HCT116 (cell line): Measurements from ENCODE around the gene MKRN1. TPM values are rescaled to one million over a fixed set of nuclear protein-coding genes. Genes with fewer than 3 reads are reported as not detected.
A peak's percentile ranks its signal among the peaks of the same experiment; 100 is the strongest.
"Not testable (repeated sequence)": the region's sequence is repeated elsewhere in the genome, so short reads cannot be mapped to it uniquely, and the experiment has no call there.

Source experiments
- ATAC-seq: fragments of 200-7000 bp; cut with Tn5 transposase; 2 replicates; pipeline ENCODE4 v1.9.1; 2020; ENCODE audit warnings: mild to moderate bottlenecking, moderate library complexity
- BruUV-seq: library from RNA; stranded (reverse); fragments of 400-500 nt; replicated peaks from 2 replicates; lab custom pipeline; 2021; lab: Mats Ljungman, UMichigan
- CTCF ChIA-PET: fragments of 300-600 bp; sonication (Branson Sonifier 250); formaldehyde crosslinking; loops from one replicate; lab custom pipeline; 2021; ENCODE audit warnings: antibody characterized with exemption; lab: Charles Lee
- POLR2A ChIA-PET: fragments of 300-600, 350-600 bp; sonication (Branson Sonifier 250); formaldehyde crosslinking; loops from one replicate; lab custom pipeline; 2021; ENCODE audit warnings: antibody characterized with exemption; lab: Charles Lee
- RAD21 ChIA-PET, 2 experiments: fragments of 300-600 bp; sonication (Branson Sonifier 250); formaldehyde crosslinking; loops; one replicate each; lab custom pipeline; 2023; ENCODE audit warnings: low total read pairs in 2 of 2; ENCODE audit not compliant: uncharacterized antibody in 2 of 2, unreplicated experiment in 2 of 2, low non-redundant PET in 1 of 2; lab: Charles Lee
- DNase-seq: peaks from one replicate; pipeline ENCODE4 v3.0.0-alpha.2; 2010; ENCODE audit warnings: low read depth, low spot score
- H2AFZ ChIP-seq: fragments of 200-600 bp; shearing (Covaris generic), sonication (generic); 2 replicates; pipeline ENCODE4 v1.6.1; 2017; ENCODE audit warnings: low read depth, mixed run types, mixed read lengths, antibody characterized with exemption, low read length; ENCODE audit not compliant: poor library complexity, severe bottlenecking
- H3K27ac ChIP-seq: 2 replicates; pipeline ENCODE4 v1.5.1; 2012; ENCODE audit warnings: low read depth, low read length
- H3K27me3 ChIP-seq: fragments of 200-600 bp; sonication (generic); 2 replicates; pipeline ENCODE4 v1.6.1; 2016; ENCODE audit warnings: mixed run types, low read length, mixed read lengths; ENCODE audit not compliant: insufficient read depth
- H3K36me3 ChIP-seq, 2 experiments: fragments of 200-500 bp in 1 of 2; fragments of 200-600 bp in 1 of 2; sonication (Bioruptor generic) in 1 of 2; sonication (generic) in 1 of 2; 2 replicates each; pipeline versions ENCODE4 v1.5.1 to v1.6.1; 2014 to 2016; ENCODE audit warnings: low read length in 2 of 2, inconsistent platforms in 1 of 2, mixed read lengths in 1 of 2, mixed run types in 1 of 2; ENCODE audit not compliant: insufficient read depth in 2 of 2, control insufficient read depth in 1 of 2
- H3K4me1 ChIP-seq, 2 experiments: fragments of 200-600 bp in 1 of 2; sonication (generic) in 1 of 2; 2 replicates each; pipeline versions ENCODE4 v1.5.1 to v1.6.1; 2012 to 2017; ENCODE audit warnings: low read length in 2 of 2, inconsistent platforms in 1 of 2, mild to moderate bottlenecking in 1 of 2, mixed read lengths in 1 of 2, mixed run types in 1 of 2, moderate library complexity in 1 of 2; ENCODE audit not compliant: insufficient read depth in 2 of 2, control insufficient read depth in 1 of 2
- H3K4me2 ChIP-seq: fragments of 200-600 bp; sonication (generic); 2 replicates; pipeline ENCODE4 v1.6.1; 2017; ENCODE audit warnings: mixed run types, low read length, mixed read lengths
- H3K4me3 ChIP-seq, 2 experiments: fragments of 200-600 bp in 1 of 2; sonication (generic) in 1 of 2; replicated peaks in 1 of 2; 2 replicates each; pipeline ENCODE4 v1.5.1; 2011 to 2016; ENCODE audit warnings: low read length in 2 of 2, control low read depth in 1 of 2, low read depth in 1 of 2, mild to moderate bottlenecking in 1 of 2, mixed read lengths in 1 of 2, mixed run types in 1 of 2
- H3K79me2 ChIP-seq: fragments of 200-600 bp; sonication (generic); 2 replicates; pipeline ENCODE4 v1.6.1; 2017; ENCODE audit warnings: mild to moderate bottlenecking, mixed run types, low read length, moderate library complexity, mixed read lengths; ENCODE audit not compliant: insufficient read depth
- H3K9ac ChIP-seq: fragments of 200-600 bp; sonication (generic); 2 replicates; pipeline ENCODE4 v1.6.1; 2016; ENCODE audit warnings: low read length, mixed read lengths
- H3K9me2 ChIP-seq: fragments of 200-600 bp; sonication (generic), shearing (Covaris generic); 2 replicates; pipeline ENCODE4 v1.6.1; 2017; ENCODE audit warnings: mixed run types, mild to moderate bottlenecking, moderate library complexity; ENCODE audit not compliant: insufficient read depth
- H3K9me3 ChIP-seq, 2 experiments: fragments of 200-500 bp in 1 of 2; fragments of 200-600 bp in 1 of 2; sonication (Bioruptor generic) in 1 of 2; sonication (generic) in 1 of 2; 2 replicates each; pipeline ENCODE4 v1.6.1; 2014 to 2017; ENCODE audit warnings: low read length in 2 of 2, mixed read lengths in 2 of 2, inconsistent platforms in 1 of 2, low read depth in 1 of 2, mild to moderate bottlenecking in 1 of 2, mixed run types in 1 of 2, moderate library complexity in 1 of 2; ENCODE audit not compliant: control insufficient read depth in 1 of 2, insufficient read depth in 1 of 2
- H4K20me1 ChIP-seq: fragments of 200-600 bp; sonication (generic), shearing (Covaris generic); 2 replicates; pipeline ENCODE4 v1.6.1; 2017; ENCODE audit warnings: mixed run types, mild to moderate bottlenecking, moderate library complexity; ENCODE audit not compliant: insufficient read depth
- ATF3 ChIP-seq: IDR thresholded peaks from 2 replicates; pipeline ENCODE4 v1.6.1; 2012
- CBX3 ChIP-seq: IDR thresholded peaks from 2 replicates; pipeline ENCODE4 v1.6.1; 2012; ENCODE audit warnings: low read depth
- CTCF ChIP-seq, 3 experiments: fragments of 200-600 bp in 1 of 3; sonication (generic) in 1 of 3; IDR thresholded peaks in 2 of 3; conservative IDR thresholded peaks in 1 of 3; 2 replicates each; pipeline ENCODE4 v1.5.1; 2012 to 2017; ENCODE audit warnings: low read depth in 2 of 3, low read length in 2 of 3, antibody characterized with exemption in 1 of 3, borderline replicate concordance in 1 of 3, control low read depth in 1 of 3, mild to moderate bottlenecking in 1 of 3, mixed read lengths in 1 of 3, mixed run types in 1 of 3, moderate library complexity in 1 of 3; ENCODE audit not compliant: insufficient read depth in 1 of 3
- EGR1 ChIP-seq: IDR thresholded peaks from 2 replicates; pipeline ENCODE4 v1.6.1; 2012; ENCODE audit warnings: low read depth
- ELF1 ChIP-seq: IDR thresholded peaks from 2 replicates; pipeline ENCODE4 v1.6.1; 2012; ENCODE audit warnings: low read depth, borderline replicate concordance
- EZH2 ChIP-seq: fragments of 200-600 bp; sonication (generic); IDR thresholded peaks from 2 replicates; pipeline ENCODE4 v1.6.1; 2017; ENCODE audit warnings: antibody characterized with exemption, mixed run types
- FOSL1 ChIP-seq: IDR thresholded peaks from 2 replicates; pipeline ENCODE4 v1.6.1; 2012; ENCODE audit warnings: low read depth
- JUND ChIP-seq: IDR thresholded peaks from 2 replicates; pipeline ENCODE4 v1.6.1; 2012
- MAX ChIP-seq: IDR thresholded peaks from 2 replicates; pipeline ENCODE4 v1.6.1; 2012
- SIN3A ChIP-seq: IDR thresholded peaks from 2 replicates; pipeline ENCODE4 v1.6.1; 2012; ENCODE audit warnings: low read depth
- SP1 ChIP-seq: IDR thresholded peaks from 2 replicates; pipeline ENCODE4 v1.6.1; 2012; ENCODE audit warnings: low read depth
- SRF ChIP-seq: IDR thresholded peaks from 2 replicates; pipeline ENCODE4 v1.6.1; 2012; ENCODE audit warnings: low read depth
- TCF7L2 ChIP-seq: IDR thresholded peaks from 2 replicates; pipeline ENCODE4 v1.7.0; 2011; ENCODE audit warnings: borderline replicate concordance, inconsistent platforms; ENCODE audit not compliant: insufficient read depth, insufficient read length; ENCODE audit errors: extremely low read depth
- ZBTB33 ChIP-seq: IDR thresholded peaks from 2 replicates; pipeline ENCODE4 v1.6.1; 2011; ENCODE audit warnings: mild to moderate bottlenecking, low read length, moderate library complexity; ENCODE audit not compliant: insufficient replicate concordance; ENCODE audit errors: extremely low read depth
- ZFX ChIP-seq: fragments of 450-650 bp; IDR thresholded peaks from 2 replicates; pipeline ENCODE4 v1.6.1; 2017
- intact Hi-C: fragments of 100-400 bp; cut with micrococcal nuclease; formaldehyde crosslinking; loops from 2 replicates; pipeline ENCODE4 v1.10.0; 2022
- total RNA-seq: library from RNA; stranded (reverse); gene quantifications from one replicate; pipeline ENCODE4 v1.2.1, GENCODE V29; 2021; ENCODE audit not compliant: unreplicated experiment

MKRN1 gene
- total RNA-seq, 1 experiment from 2014 or later: 95.0 TPM

DNA sequence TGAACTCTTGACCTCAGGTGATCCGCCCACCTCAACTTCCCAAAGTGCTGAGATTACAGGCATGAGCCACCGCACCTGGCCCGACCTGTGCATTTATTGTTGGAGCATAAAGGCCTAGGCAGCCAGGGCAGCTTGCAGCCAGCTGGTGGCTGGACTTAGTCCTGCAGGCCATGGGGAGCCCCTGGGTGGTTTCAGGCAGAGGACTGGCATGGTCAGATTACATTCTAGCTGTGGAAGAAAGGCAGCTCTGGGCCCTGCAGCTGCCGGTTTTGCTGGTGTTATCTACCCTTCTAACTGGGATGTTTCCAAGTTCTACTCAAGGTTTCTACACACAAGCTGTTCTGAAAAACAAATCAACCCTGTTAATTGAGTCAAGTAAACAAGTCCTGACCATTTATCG is 22.7 kb upstream of the MKRN1 start:
- ChIA-PET POLR2A (no interaction called here), RAD21 (no interaction called here), CTCF (interaction anchor here (1.6 to 2.0 kb wide), 2 partner anchors 9 to 151 kb away, joined by 3 to 6 read pairs; no protein-coding TSS in a partner anchor)
- intact Hi-C loops: no loop called here
- Histone ChIP-seq H3K27me3 (no peaks in the 10 kb centered on the region), H3K4me3 (no peak overlapping the region), H3K9me3 (no peaks in the 10 kb centered on the region), H3K9ac (no peak overlapping the region), H3K79me2 (no peaks in the 10 kb centered on the region), H3K36me3 (no peaks in the 10 kb centered on the region), H4K20me1 (no peaks in the 10 kb centered on the region), H3K27ac (no peak overlapping the region), H3K9me2 (no peaks in the 10 kb centered on the region), H2AFZ (no peak overlapping the region), H3K4me1 (peaks cover 9 to 11% of the 10 kb centered on the region in 2 experiments), H3K4me2 (no peak overlapping the region)
- no peak for TF ChIP-seq ELF1
- no peak for TF ChIP-seq FOSL1
- TF ChIP-seq SRF: no peak
- no peak for TF ChIP-seq MAX
- TF ChIP-seq EZH2: no peak
- TF ChIP-seq JUND: no peak
- TF ChIP-seq ATF3: no peak
- no peak for TF ChIP-seq SP1
- no peak for TF ChIP-seq TCF7L2
- TF ChIP-seq SIN3A: no peak
- no peak for TF ChIP-seq CBX3
- TF ChIP-seq ZFX: no peak
- TF ChIP-seq EGR1: no peak
- TF ChIP-seq CTCF (IDR thresholded peaks at IDR 0.05 in 2 of 3, conservative IDR thresholded peaks at IDR 0.05 in 1 of 3; ENCODE audit: borderline replicate concordance in 1 of 3, insufficient read depth in 1 of 3, low read depth in 2 of 3, low read length in 2 of 3): no peak
- TF ChIP-seq ZBTB33: no peak
- ATAC-seq (peak; percentile 61; the same call in 1 of the 2 replicates), DNase-seq (no peak)
- BruUV-seq: no TSS peak

- H3K79me2 ChIP-seq, RAD21 ChIA-PET, H2AFZ ChIP-seq, POLR2A ChIA-PET, H3K4me1 ChIP-seq, H3K4me3 ChIP-seq, H3K27ac ChIP-seq, H4K20me1 ChIP-seq, H3K9me2 ChIP-seq, CTCF ChIA-PET, BruUV-seq, intact Hi-C loops, H3K9ac ChIP-seq, ATAC-seq, H3K9me3 ChIP-seq, DNase-seq, H3K4me2 ChIP-seq, H3K36me3 ChIP-seq, H3K27me3 ChIP-seq: not testable (repeated sequence)
Measured at GRCh38 chr7:140497807-140498206, 18.5 kb upstream of the MKRN1 start.
